Measurements from ENCODE around the gene SPOCK1.
A peak's percentile ranks its signal among the peaks of the same experiment; 100 is the strongest.

SPOCK1 gene

GRCh38 chr5:137315109-137315508 lies 184.0 kb downstream of the SPOCK1 start:
- no peak for DNase-seq (ENCODE audit: low read depth)

GRCh38 chr5:137313526-137314175 lies 185.5 kb downstream of the SPOCK1 start:
- no peak overlapping the region for H3K4me3 ChIP-seq (ENCODE audit: low read depth, low read length)
- DNase-seq (ENCODE audit: low read depth), result no peak

More at GRCh38 chr5:137315109-137315508, 184.0 kb downstream of the SPOCK1 start:
- H3K4me3 ChIP-seq (ENCODE audit: low read depth, low read length), result no peak overlapping the region

- no peak overlapping the region for H3K4me3 ChIP-seq (ENCODE audit: low read depth, low read length)
- no peak for DNase-seq (ENCODE audit: low read depth)
Measured at GRCh38 chr5:137312011-137312410, 187.1 kb downstream of the SPOCK1 start.

GRCh38 chr5:137310051-137310730 lies 188.9 kb downstream of the SPOCK1 start:
- DNase-seq (ENCODE audit: low read depth), result peak; percentile 79
- no peak overlapping the region for H3K4me3 ChIP-seq (ENCODE audit: low read depth, low read length)

GRCh38 chr5:137309290-137309689 lies 189.8 kb downstream of the SPOCK1 start:
- H3K4me3 ChIP-seq (ENCODE audit: low read depth, low read length), result no peak overlapping the region
- no peak for DNase-seq (ENCODE audit: low read depth)

GRCh38 chr5:137308311-137308710 lies 190.8 kb downstream of the SPOCK1 start:
- no peak overlapping the region for H3K4me3 ChIP-seq (ENCODE audit: low read depth, low read length)
- DNase-seq (ENCODE audit: low read depth), result no peak

GRCh38 chr5:137306903-137307302 lies 192.2 kb downstream of the SPOCK1 start:
- H3K4me3 ChIP-seq (ENCODE audit: low read depth, low read length), result no peak overlapping the region
- no peak for DNase-seq (ENCODE audit: low read depth)

GRCh38 chr5:137305971-137306602 lies 193.0 kb downstream of the SPOCK1 start:
- H3K4me3 ChIP-seq (ENCODE audit: low read depth, low read length), result no peak overlapping the region
- DNase-seq (ENCODE audit: low read depth), result no peak

- DNase-seq (ENCODE audit: low read depth), result no peak
- no peak overlapping the region for H3K4me3 ChIP-seq (ENCODE audit: low read depth, low read length)
Measured at GRCh38 chr5:137304226-137304874, 194.8 kb downstream of the SPOCK1 start.

GRCh38 chr5:137303509-137303908 lies 195.6 kb downstream of the SPOCK1 start:
- DNase-seq (ENCODE audit: low read depth), result no peak

GRCh38 chr5:137300411-137301240 lies 198.5 kb downstream of the SPOCK1 start:
- DNase-seq (ENCODE audit: low read depth), result peak; percentile 34

More at GRCh38 chr5:137303509-137303908, 195.6 kb downstream of the SPOCK1 start:
- no peak overlapping the region for H3K4me3 ChIP-seq (ENCODE audit: low read depth, low read length)

GRCh38 chr5:137296213-137296781 lies 202.8 kb downstream of the SPOCK1 start:
- no peak for DNase-seq (ENCODE audit: low read depth)
- H3K4me3 ChIP-seq (ENCODE audit: low read depth, low read length), result no peak overlapping the region

More at GRCh38 chr5:137300411-137301240, 198.5 kb downstream of the SPOCK1 start:
- H3K4me3 ChIP-seq (ENCODE audit: low read depth, low read length), result no peak overlapping the region

- no peak for DNase-seq (ENCODE audit: low read depth)
- no peak overlapping the region for H3K4me3 ChIP-seq (ENCODE audit: low read depth, low read length)
Measured at GRCh38 chr5:137294604-137295003, 204.5 kb downstream of the SPOCK1 start.

- H3K4me3 ChIP-seq (ENCODE audit: low read depth, low read length), result no peak overlapping the region
- DNase-seq (ENCODE audit: low read depth), result no peak
Measured at GRCh38 chr5:137292461-137293027, 206.6 kb downstream of the SPOCK1 start.

- DNase-seq (ENCODE audit: low read depth), result no peak
- H3K4me3 ChIP-seq (ENCODE audit: low read depth, low read length), result no peak overlapping the region
Measured at GRCh38 chr5:137291436-137291835, 207.7 kb downstream of the SPOCK1 start.

- DNase-seq (ENCODE audit: low read depth), result no peak
- H3K4me3 ChIP-seq (ENCODE audit: low read depth, low read length), result no peak overlapping the region
Measured at GRCh38 chr5:137291031-137291430, 208.1 kb downstream of the SPOCK1 start.

GRCh38 chr5:137290373-137290772 lies 208.8 kb downstream of the SPOCK1 start:
- H3K4me3 ChIP-seq (ENCODE audit: low read depth, low read length), result no peak overlapping the region
- DNase-seq (ENCODE audit: low read depth), result no peak

GRCh38 chr5:137289856-137290255 lies 209.3 kb downstream of the SPOCK1 start:
- no peak overlapping the region for H3K4me3 ChIP-seq (ENCODE audit: low read depth, low read length)
- DNase-seq (ENCODE audit: low read depth), result no peak

GRCh38 chr5:137287569-137287968 lies 211.6 kb downstream of the SPOCK1 start:
- DNase-seq (ENCODE audit: low read depth), result no peak
- H3K4me3 ChIP-seq (ENCODE audit: low read depth, low read length), result no peak overlapping the region
